SK-N-MC (cell line): ENCODE measurements around the gene DENND6B.
"Not testable (repeated sequence)": the region's sequence is repeated elsewhere in the genome, so short reads cannot be mapped to it uniquely, and the experiment has no call there.

ENCODE experiments used
- DNase-seq: peaks from one replicate; pipeline ENCODE4 v3.0.0-alpha.2; 2011; ENCODE audit warnings: low read depth, low spot score
- H3K27ac ChIP-seq: fragments of 200-600 bp; sonication (generic); 2 replicates; pipeline ENCODE4 v1.5.1; 2016; ENCODE audit warnings: mixed run types
- H3K36me3 ChIP-seq: fragments of 200-600 bp; sonication (generic); 2 replicates; pipeline ENCODE4 v1.6.1; 2017; ENCODE audit warnings: antibody characterized with exemption, low read length, mixed read lengths; ENCODE audit not compliant: insufficient read depth
- H3K4me3 ChIP-seq: fragments of 200-600 bp; sonication (generic); 2 replicates; pipeline ENCODE4 v1.5.1; 2016
- H3K9ac ChIP-seq: fragments of 200-600 bp; sonication (generic); 2 replicates; pipeline ENCODE4 v1.8.0; 2017; ENCODE audit warnings: mixed run types, mixed read lengths; ENCODE audit not compliant: insufficient read length
- H3K9me3 ChIP-seq: fragments of 200-600 bp; sonication (generic); 2 replicates; pipeline ENCODE4 v1.6.1; 2017; ENCODE audit warnings: low read depth, mild to moderate bottlenecking, antibody characterized with exemption, low read length, moderate library complexity, mixed read lengths
- EZH2 ChIP-seq: fragments of 200-600 bp; sonication (generic); IDR thresholded peaks from one replicate; pipeline ENCODE4 v1.6.1; 2017; ENCODE audit warnings: antibody characterized with exemption
- FOXP2 ChIP-seq: optimal IDR thresholded peaks from 2 replicates; pipeline ENCODE3; 2011; ENCODE audit warnings: mild to moderate bottlenecking, moderate library complexity; ENCODE audit not compliant: insufficient read depth; ENCODE audit errors: extremely low read length, control extremely low read depth
- POLR2AphosphoS5 ChIP-seq: IDR thresholded peaks from 2 replicates; pipeline ENCODE4 v1.6.1; 2012; ENCODE audit warnings: mild to moderate bottlenecking, low read depth, low read length, borderline replicate concordance

The DENND6B gene

GRCh38 chr22:50329236-50329635, 2.4 kb upstream of the DENND6B start:
- Histone ChIP-seq H3K36me3 (no peaks in the 10 kb centered on the region), H3K4me3 (no peak overlapping the region), H3K27ac (no peak overlapping the region), H3K9me3 (no peaks in the 10 kb centered on the region), H3K9ac (no peak overlapping the region)
- no peak for DNase-seq
- TF ChIP-seq EZH2: no peak
- TF ChIP-seq FOXP2: no peak
- no peak for TF ChIP-seq POLR2AphosphoS5

GRCh38 chr22:50327711-50328019, 853 bp upstream of the DENND6B start:
- H3K27ac ChIP-seq: no peak overlapping the region
- no peaks in the 10 kb centered on the region for H3K9me3 ChIP-seq
- no peak for DNase-seq
- no peak for TF ChIP-seq FOXP2
- no peak for TF ChIP-seq EZH2
- no peak for TF ChIP-seq POLR2AphosphoS5
- H3K36me3 ChIP-seq: no peaks in the 10 kb centered on the region
- H3K4me3 ChIP-seq: peak overlapping the region; percentile 84
- H3K9ac ChIP-seq: peak overlapping the region; percentile 92

GRCh38 chr22:50326225-50326955, 422 bp downstream of the DENND6B start:
- no peaks in the 10 kb centered on the region for H3K9me3 ChIP-seq
- H3K36me3 ChIP-seq: no peaks in the 10 kb centered on the region
- TF ChIP-seq EZH2: no peak
- TF ChIP-seq POLR2AphosphoS5: no peak
- TF ChIP-seq FOXP2: no peak
- peak overlapping the region; percentile 14 for H3K9ac ChIP-seq
- H3K4me3 ChIP-seq: peak overlapping the region; percentile 77
- no peak overlapping the region for H3K27ac ChIP-seq
- DNase-seq: no peak

GRCh38 chr22:50325444-50326224, 1.2 kb downstream of the DENND6B start:
- DNase-seq: no peak
- Histone ChIP-seq H3K9ac (no peak overlapping the region), H3K9me3 (no peaks in the 10 kb centered on the region), H3K4me3 (no peak overlapping the region; the same call in 1 of the 2 replicates), H3K27ac (no peak overlapping the region), H3K36me3 (no peaks in the 10 kb centered on the region)
- TF ChIP-seq EZH2 (no peak), FOXP2 (no peak), POLR2AphosphoS5 (no peak)

- H3K4me3 ChIP-seq: no peak overlapping the region
- TF ChIP-seq EZH2 (no peak), FOXP2 (no peak)
- H3K9me3 ChIP-seq: no peaks in the 10 kb centered on the region
- no peak overlapping the region for H3K9ac ChIP-seq
- DNase-seq: no peak
- no peak overlapping the region for H3K27ac ChIP-seq
- H3K36me3 ChIP-seq: no peaks in the 10 kb centered on the region
These were observed 2.9 kb downstream of the DENND6B start for GRCh38 chr22:50323900-50324299.

GRCh38 chr22:50322382-50323104, 4.3 kb downstream of the DENND6B start:
- not testable (repeated sequence) for H3K27ac ChIP-seq

GRCh38 chr22:50320671-50321325, 6.0 kb downstream of the DENND6B start:
- Histone ChIP-seq H3K27ac (no peak overlapping the region), H3K9ac (no peak overlapping the region), H3K36me3 (no peaks in the 10 kb centered on the region), H3K9me3 (no peaks in the 10 kb centered on the region), H3K4me3 (no peak overlapping the region)
- DNase-seq: no peak
- no peak for TF ChIP-seq FOXP2
- TF ChIP-seq POLR2AphosphoS5: no peak
- TF ChIP-seq EZH2: no peak

More at GRCh38 chr22:50322382-50323104, 4.3 kb downstream of the DENND6B start:
- H3K4me3 ChIP-seq, DNase-seq, H3K9ac ChIP-seq, H3K9me3 ChIP-seq, H3K36me3 ChIP-seq: not testable (repeated sequence)

GRCh38 chr22:50320116-50320515, 6.7 kb downstream of the DENND6B start:
- DNase-seq: no peak
- no peak for TF ChIP-seq FOXP2
- no peak overlapping the region for H3K4me3 ChIP-seq
- H3K9ac ChIP-seq: no peak overlapping the region
- no peaks in the 10 kb centered on the region for H3K36me3 ChIP-seq
- no peaks in the 10 kb centered on the region for H3K9me3 ChIP-seq
- H3K27ac ChIP-seq: no peak overlapping the region

GRCh38 chr22:50319503-50319951, 7.3 kb downstream of the DENND6B start:
- Histone ChIP-seq H3K4me3 (no peak overlapping the region), H3K9ac (no peak overlapping the region), H3K9me3 (no peaks in the 10 kb centered on the region), H3K36me3 (no peaks in the 10 kb centered on the region), H3K27ac (no peak overlapping the region)
- DNase-seq: no peak
- TF ChIP-seq POLR2AphosphoS5 (no peak), EZH2 (no peak), FOXP2 (no peak)
